SK-N-MC (cell line): ENCODE data around the gene PLEKHG5.

Experiments used
- EZH2 ChIP-seq: fragments of 200-600 bp; sonication (generic); IDR thresholded peaks from one replicate; pipeline ENCODE4 v1.6.1; 2017; ENCODE audit warnings: antibody characterized with exemption
- FOXP2 ChIP-seq: optimal IDR thresholded peaks from 2 replicates; pipeline ENCODE3; 2011; ENCODE audit warnings: mild to moderate bottlenecking, moderate library complexity; ENCODE audit not compliant: insufficient read depth; ENCODE audit errors: extremely low read length, control extremely low read depth
- POLR2AphosphoS5 ChIP-seq: IDR thresholded peaks from 2 replicates; pipeline ENCODE4 v1.6.1; 2012; ENCODE audit warnings: mild to moderate bottlenecking, low read depth, low read length, borderline replicate concordance

DNA sequence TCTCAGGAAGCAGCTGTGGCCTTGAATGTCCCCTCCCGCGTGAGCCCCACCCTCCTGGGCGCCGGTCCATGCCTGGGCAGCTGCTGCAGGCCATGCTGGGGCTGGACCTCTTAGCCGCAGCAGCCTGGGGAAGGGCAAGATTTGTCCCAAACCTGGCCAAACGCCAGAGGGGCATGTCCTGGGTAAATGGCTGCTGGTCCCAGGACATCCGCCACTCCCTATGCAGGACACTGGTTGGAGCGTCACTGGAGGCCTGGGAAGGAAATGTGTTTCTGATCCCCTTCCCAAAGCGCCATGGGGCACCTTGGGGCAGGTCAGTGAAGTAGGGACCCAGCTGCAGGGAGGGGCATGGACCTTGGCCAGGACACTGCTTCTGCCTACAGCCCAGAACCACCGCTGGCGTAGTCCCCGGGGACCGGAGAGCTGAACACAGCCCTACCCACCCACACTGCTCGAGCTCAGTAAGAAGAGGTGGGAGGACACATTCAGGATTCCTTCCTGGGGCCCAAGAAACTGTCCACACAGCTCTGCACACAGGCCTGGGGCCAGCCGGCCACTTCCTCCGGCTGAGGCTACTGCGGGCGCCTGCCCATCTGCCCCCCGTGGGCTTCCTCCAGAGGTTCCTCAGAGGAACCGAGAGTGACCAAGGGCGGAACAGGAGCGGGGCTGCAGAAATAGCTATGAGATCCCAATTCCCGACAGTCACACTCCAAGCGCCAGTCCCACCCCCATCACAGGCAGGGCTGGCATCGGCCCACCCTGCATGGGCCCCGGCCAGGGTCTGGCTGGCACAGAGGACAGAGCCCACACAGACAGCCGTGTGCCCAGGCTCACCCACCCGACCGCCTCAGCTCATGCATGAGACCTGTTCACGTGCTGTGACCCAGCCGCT, 10.8 kb upstream of the PLEKHG5 start:
- TF ChIP-seq EZH2 (no peak), POLR2AphosphoS5 (no peak), FOXP2 (no peak)
